DMS53 (cell line): ENCODE results near the gene NOS1AP.
"Not testable (repeated sequence)": the region's sequence is repeated elsewhere in the genome, so short reads cannot be mapped to it uniquely, and the experiment has no call there.

Experiments
- DNase-seq: peaks from one replicate; lab custom pipeline; 2025; lab: John Stamatoyannopoulos, UW

Gene NOS1AP

GRCh38 chr1:162416215-162416614 is 346.7 kb downstream of the NOS1AP start:
- DNase-seq, result no peak

- DNase-seq, result no peak
These were observed 347.4 kb downstream of the NOS1AP start for GRCh38 chr1:162416909-162417308.

GRCh38 chr1:162417650-162418049 is 348.2 kb downstream of the NOS1AP start:
- no peak for DNase-seq

GRCh38 chr1:162418584-162418983 is 349.1 kb downstream of the NOS1AP start:
- not testable (repeated sequence) for DNase-seq

GRCh38 chr1:162419450-162419931 is 350.0 kb downstream of the NOS1AP start:
- DNase-seq, result not testable (repeated sequence)
